ENCODE measurements around the gene ECSCR. TPM values are rescaled to one million over a fixed set of nuclear protein-coding genes. Genes with fewer than 3 reads are reported as not detected.

Gene ECSCR
- total and polyA plus RNA-seq, 9 donors = 4.4 to 43.5 (median 11.1) TPM

- no peak for DNase-seq
- H3K4me1 ChIP-seq (ENCODE audit: insufficient read depth) = no peaks in the 10 kb centered on the region
- no peak for TF ChIP-seq EP300 (IDR thresholded peaks at IDR 0.05)
- no peak for TF ChIP-seq CTCF (IDR thresholded peaks at IDR 0.05)
- no peaks in the 10 kb centered on the region for H3K9me3 ChIP-seq
- WGBS, 3 donors = 59 to 68% (median 61%) methylated on average over 5 of the region's 5 CpGs
- no peaks in the 10 kb centered on the region for H3K27me3 ChIP-seq
- intact Hi-C loops (cut with DNase I) = no loop called here
- no peaks in the 10 kb centered on the region for H3K36me3 ChIP-seq
- peak overlapping the region; percentile 52 for H3K4me3 ChIP-seq
- peak overlapping the region in 1 of 2 donors; percentile 94 for H3K27ac ChIP-seq
These were observed 58.1 kb downstream of the ECSCR start for GRCh38 chr5:139404484-139404840.

GRCh38 chr5:139403787-139404483, 58.6 kb downstream of the ECSCR start, which contains the start of gene SPATA24:
Gene SPATA24 (minus strand): TSS chr5:139404089. CDS start chr5:139404060, 29 bp downstream.
- Histone ChIP-seq H3K4me3 (peak within 1 kb of the TSS; percentile 52), H3K4me1 (ENCODE audit: insufficient read depth) (no peaks in the 10 kb centered on the region), H3K36me3 (no peaks in the 10 kb centered on the region), H3K9me3 (no peaks in the 10 kb centered on the region), H3K27ac (peak within 1 kb of the TSS; percentile 54 to 94), H3K27me3 (no peaks in the 10 kb centered on the region)
- intact Hi-C loops (cut with DNase I) = no loop called here
- TF ChIP-seq EP300 (IDR thresholded peaks at IDR 0.05) (peak; percentile 48), CTCF (IDR thresholded peaks at IDR 0.05) (no peak), POLR2A (IDR thresholded peaks at IDR 0.05) (peak; percentile 43)
- peak; percentile 96 to 98 (median 97) for DNase-seq
- 0 to 1% (median 0%) methylated on average over 35 to 41 of the region's 41 CpGs for WGBS, 3 donors

GRCh38 chr5:139403418-139403786, 59.1 kb downstream of the ECSCR start:
- no peak for DNase-seq
- WGBS, 3 donors = 11 to 15% (median 11%) methylated on average over 7 of the region's 7 CpGs
- H3K27ac ChIP-seq = peak overlapping the region in 1 of 2 donors; percentile 94
- H3K4me3 ChIP-seq = peak overlapping the region; percentile 52
- TF ChIP-seq EP300 (IDR thresholded peaks at IDR 0.05) (no peak), CTCF (IDR thresholded peaks at IDR 0.05) (no peak), POLR2A (IDR thresholded peaks at IDR 0.05) (no peak)
- H3K9me3 ChIP-seq = no peaks in the 10 kb centered on the region
- intact Hi-C loops (cut with DNase I) = no loop called here
- no peaks in the 10 kb centered on the region for H3K27me3 ChIP-seq
- no peaks in the 10 kb centered on the region for H3K36me3 ChIP-seq
- no peaks in the 10 kb centered on the region for H3K4me1 ChIP-seq (ENCODE audit: insufficient read depth)

DNA sequence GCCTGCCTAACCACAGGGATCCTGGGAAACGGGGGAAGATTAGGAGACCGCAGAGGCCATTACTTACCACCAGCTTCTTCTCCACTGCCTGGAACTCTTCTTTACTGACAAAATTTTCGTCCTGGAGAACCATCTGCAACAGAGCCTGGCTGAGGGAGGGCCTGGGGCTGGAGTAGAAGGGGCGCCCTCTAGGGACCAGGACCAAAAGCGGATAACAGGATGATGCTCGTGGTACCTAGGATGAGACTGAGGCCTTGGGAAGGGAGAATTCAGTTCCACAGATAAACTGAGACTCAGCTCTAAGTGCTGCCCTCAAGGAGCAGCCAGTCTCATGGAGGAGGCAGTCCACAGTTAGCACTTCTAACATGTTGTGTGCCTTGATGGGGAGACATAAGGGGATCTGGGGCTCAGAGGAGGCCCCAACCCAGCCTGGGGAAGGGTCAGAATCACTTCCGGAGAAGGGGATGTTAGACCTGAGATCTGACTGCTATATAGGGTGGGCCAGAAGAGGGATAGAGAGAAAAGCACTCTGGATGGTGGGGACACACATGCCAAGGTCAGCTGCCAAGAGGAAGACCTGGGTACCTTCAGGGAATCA, 59.9 kb downstream of the ECSCR start:
- Histone ChIP-seq H3K27me3 (no peaks in the 10 kb centered on the region), H3K36me3 (no peaks in the 10 kb centered on the region), H3K27ac (no peak overlapping the region), H3K4me1 (ENCODE audit: insufficient read depth) (no peaks in the 10 kb centered on the region), H3K4me3 (no peak overlapping the region), H3K9me3 (no peaks in the 10 kb centered on the region)
- DNase-seq = no peak
- 73 to 76% (median 75%) methylated on average over 7 of the region's 7 CpGs for WGBS, 3 donors
- no peak for TF ChIP-seq POLR2A (IDR thresholded peaks at IDR 0.05)
- TF ChIP-seq CTCF (IDR thresholded peaks at IDR 0.05) = no peak
- TF ChIP-seq EP300 (IDR thresholded peaks at IDR 0.05) = no peak
- intact Hi-C loops (cut with DNase I) = no loop called here
